ENCODE measurements around the gene CDH4. TPM values are rescaled to one million over a fixed set of nuclear protein-coding genes. Genes with fewer than 3 reads are reported as not detected.
"Not testable (repeated sequence)": the region's sequence is repeated elsewhere in the genome, so short reads cannot be mapped to it uniquely, and the experiment has no call there.

CDH4 gene
- total RNA-seq, 2 donors from 2014 or later: not detected

DNA sequence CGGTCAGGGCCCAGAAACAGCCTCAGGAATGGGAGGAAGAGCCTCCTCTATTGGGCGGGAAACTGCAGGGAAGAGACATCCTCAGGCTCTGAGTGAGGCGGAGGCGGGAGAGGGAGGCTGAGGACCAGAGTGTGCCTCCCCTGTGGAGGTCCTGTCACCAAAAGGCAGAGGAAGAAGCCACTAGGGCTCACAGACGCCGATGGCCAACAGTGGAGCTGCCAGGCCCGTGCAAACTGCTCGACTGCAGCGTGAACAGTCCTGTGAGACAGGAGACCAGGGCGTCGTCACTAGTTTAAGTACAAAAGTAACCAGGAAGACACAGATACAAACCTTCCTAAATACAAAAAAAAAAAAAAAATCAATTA, 730.9 kb downstream of the CDH4 start:
- no peaks in the 10 kb centered on the region for H3K4me1 ChIP-seq (ENCODE audit: control insufficient read depth in 1 of 2, low read depth in 2 of 2)
- DNase-seq (ENCODE audit: low spot score) (no peak), ATAC-seq (ENCODE audit: insufficient number of reproducible peaks, low FRiP score, low read depth) (no peak)
- no peaks in the 10 kb centered on the region for H3K27me3 ChIP-seq (replicated peaks; ENCODE audit: insufficient read depth)
- TF ChIP-seq, protein P1, sequence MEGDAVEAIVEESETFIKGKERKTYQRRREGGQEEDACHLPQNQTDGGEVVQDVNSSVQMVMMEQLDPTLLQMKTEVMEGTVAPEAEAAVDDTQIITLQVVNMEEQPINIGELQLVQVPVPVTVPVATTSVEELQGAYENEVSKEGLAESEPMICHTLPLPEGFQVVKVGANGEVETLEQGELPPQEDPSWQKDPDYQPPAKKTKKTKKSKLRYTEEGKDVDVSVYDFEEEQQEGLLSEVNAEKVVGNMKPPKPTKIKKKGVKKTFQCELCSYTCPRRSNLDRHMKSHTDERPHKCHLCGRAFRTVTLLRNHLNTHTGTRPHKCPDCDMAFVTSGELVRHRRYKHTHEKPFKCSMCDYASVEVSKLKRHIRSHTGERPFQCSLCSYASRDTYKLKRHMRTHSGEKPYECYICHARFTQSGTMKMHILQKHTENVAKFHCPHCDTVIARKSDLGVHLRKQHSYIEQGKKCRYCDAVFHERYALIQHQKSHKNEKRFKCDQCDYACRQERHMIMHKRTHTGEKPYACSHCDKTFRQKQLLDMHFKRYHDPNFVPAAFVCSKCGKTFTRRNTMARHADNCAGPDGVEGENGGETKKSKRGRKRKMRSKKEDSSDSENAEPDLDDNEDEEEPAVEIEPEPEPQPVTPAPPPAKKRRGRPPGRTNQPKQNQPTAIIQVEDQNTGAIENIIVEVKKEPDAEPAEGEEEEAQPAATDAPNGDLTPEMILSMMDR (IDR thresholded peaks at IDR 0.05): no peak
- H3K4me3 ChIP-seq: no peak overlapping the region
- peaks cover 8% of the 10 kb centered on the region for H3K36me3 ChIP-seq
- no peaks in the 10 kb centered on the region for H3K9me3 ChIP-seq
- H3K27ac ChIP-seq: no peak overlapping the region

DNA sequence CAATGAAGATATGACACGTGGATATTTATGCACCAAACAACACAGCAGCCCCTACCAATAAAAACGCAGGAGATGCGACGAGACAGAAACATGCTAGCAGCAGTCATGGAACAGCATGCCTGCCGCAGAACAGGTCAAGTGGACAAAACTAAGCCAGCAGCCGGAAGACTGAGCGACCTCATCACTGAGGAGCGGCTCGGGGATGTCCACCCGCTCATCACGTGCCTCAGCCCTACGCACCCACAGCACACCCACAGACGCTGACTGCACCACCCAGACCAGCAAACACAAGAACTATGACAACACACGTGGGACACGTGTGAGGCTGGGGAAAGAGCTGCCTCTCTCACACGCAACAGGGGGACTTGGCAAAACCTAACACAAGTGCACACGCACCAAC, 731.9 kb downstream of the CDH4 start:
- TF ChIP-seq, protein P1 (IDR thresholded peaks at IDR 0.05): no peak
- Histone ChIP-seq H3K9me3 (no peaks in the 10 kb centered on the region), H3K4me3 (no peak overlapping the region), H3K36me3 (peaks cover 11% of the 10 kb centered on the region), H3K4me1 (ENCODE audit: control insufficient read depth in 1 of 2, low read depth in 2 of 2) (no peaks in the 10 kb centered on the region), H3K27ac (no peak overlapping the region), H3K27me3 (replicated peaks; ENCODE audit: insufficient read depth) (no peaks in the 10 kb centered on the region)
- DNase-seq (ENCODE audit: low spot score): no peak
- ATAC-seq (ENCODE audit: insufficient number of reproducible peaks, low FRiP score, low read depth): no peak

DNA sequence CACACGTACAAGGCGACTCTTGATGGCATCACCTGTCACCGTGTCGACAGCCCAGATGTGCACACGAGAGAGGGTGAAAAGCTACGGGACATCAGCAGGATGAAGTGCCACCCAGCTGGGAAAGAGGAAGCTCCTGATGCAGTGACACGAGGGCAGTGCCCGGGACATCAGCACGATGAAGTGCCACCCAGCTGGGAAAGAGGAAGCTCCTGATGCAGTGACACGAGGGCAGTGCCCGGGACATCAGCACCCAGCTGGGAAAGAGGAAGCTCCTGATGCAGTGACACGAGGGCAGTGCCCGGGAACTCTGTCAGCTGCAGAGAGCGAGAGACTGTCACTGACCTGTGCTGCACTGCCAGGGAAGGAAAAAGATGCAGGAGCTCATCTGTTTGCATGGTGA, 732.4 kb downstream of the CDH4 start:
- ATAC-seq (ENCODE audit: insufficient number of reproducible peaks, low FRiP score, low read depth); H3K27ac ChIP-seq; H3K27me3 ChIP-seq (replicated peaks; ENCODE audit: insufficient read depth); H3K4me1 ChIP-seq (ENCODE audit: control insufficient read depth in 1 of 2, low read depth in 2 of 2); H3K9me3 ChIP-seq; H3K4me3 ChIP-seq; DNase-seq (ENCODE audit: low spot score): not testable (repeated sequence)
- peaks cover 12% of the 10 kb centered on the region for H3K36me3 ChIP-seq

DNA sequence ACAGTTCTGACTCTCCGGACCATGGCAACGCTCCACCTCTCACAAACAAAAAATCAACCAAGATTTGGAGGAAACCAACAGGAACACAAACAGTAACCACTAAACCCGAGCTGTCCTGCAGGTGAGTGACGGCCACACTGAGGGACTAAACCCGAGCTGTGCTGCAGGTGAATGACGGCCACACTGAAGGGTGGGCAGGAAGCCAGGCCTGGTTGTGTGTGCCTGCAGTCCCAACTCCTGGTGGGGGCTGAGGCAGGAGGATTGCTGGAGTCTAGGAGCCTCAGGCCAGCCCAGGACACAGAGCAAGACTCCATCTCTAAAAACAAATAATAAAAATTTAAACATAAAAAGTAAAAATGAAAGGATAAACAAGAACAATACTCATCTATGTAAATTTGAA, 733.0 kb downstream of the CDH4 start:
- H3K27ac ChIP-seq: no peak overlapping the region
- H3K9me3 ChIP-seq: no peaks in the 10 kb centered on the region
- peaks cover 15% of the 10 kb centered on the region for H3K36me3 ChIP-seq
- DNase-seq (ENCODE audit: low spot score) (no peak), ATAC-seq (ENCODE audit: insufficient number of reproducible peaks, low FRiP score, low read depth) (no peak)
- TF ChIP-seq, protein P1 (IDR thresholded peaks at IDR 0.05): no peak
- H3K4me3 ChIP-seq: no peak overlapping the region
- H3K4me1 ChIP-seq (ENCODE audit: control insufficient read depth in 1 of 2, low read depth in 2 of 2): no peaks in the 10 kb centered on the region
- H3K27me3 ChIP-seq (replicated peaks; ENCODE audit: insufficient read depth): no peaks in the 10 kb centered on the region

DNA sequence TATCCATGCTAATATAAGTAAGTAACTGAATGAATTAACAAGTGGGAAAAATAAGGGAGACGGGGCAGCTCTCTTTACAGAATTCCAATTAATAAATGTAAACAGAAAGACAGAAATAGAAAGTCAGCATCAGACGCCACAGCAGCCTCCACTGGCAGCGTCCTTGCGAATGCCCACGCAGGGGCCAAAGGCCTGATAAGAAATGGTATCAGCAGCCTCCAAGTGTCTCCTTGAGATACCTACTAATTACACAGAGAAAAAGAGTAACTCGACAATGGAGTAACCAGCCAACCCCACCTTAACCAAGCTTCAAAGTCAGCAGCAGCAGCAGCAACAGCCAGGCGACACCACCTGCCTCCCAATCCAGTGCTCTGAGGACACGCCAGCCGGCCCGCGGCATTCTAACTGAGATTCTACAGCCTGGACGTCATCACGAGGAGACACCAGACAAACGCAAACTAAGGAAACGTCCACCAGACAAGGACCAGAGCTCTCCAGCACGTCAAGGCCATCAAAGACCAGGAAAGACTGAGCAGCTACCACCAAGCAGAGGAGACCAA, 734.8 kb downstream of the CDH4 start:
- Histone ChIP-seq H3K9me3 (peaks cover 6% of the 10 kb centered on the region), H3K27ac (no peak overlapping the region), H3K4me3 (no peak overlapping the region), H3K27me3 (replicated peaks; ENCODE audit: insufficient read depth) (no peaks in the 10 kb centered on the region), H3K36me3 (peaks cover 26% of the 10 kb centered on the region), H3K4me1 (ENCODE audit: control insufficient read depth in 1 of 2, low read depth in 2 of 2) (no peaks in the 10 kb centered on the region)
- ATAC-seq (ENCODE audit: insufficient number of reproducible peaks, low FRiP score, low read depth) (no peak), DNase-seq (ENCODE audit: low spot score) (no peak)
- TF ChIP-seq, protein P1 (IDR thresholded peaks at IDR 0.05): no peak

DNA sequence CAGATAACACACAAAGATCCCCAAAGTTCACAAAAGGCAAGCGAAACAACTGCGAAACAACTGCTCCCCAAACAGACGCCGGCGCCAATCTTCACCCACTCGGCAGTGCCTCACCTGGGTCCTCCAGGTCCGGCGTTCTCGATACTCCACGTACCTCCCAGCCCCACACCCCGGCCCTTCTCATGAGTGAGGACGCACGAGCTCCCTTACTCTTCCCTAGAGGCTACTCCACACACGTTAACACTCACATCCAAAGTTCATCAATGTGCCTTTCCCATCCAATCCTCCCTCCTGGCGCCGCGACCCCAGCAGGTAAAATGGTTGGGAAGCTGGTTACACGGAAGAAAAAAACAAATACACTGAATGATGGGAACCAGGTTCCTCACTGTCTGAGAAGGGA, 736.6 kb downstream of the CDH4 start:
- Histone ChIP-seq H3K27me3 (replicated peaks; ENCODE audit: insufficient read depth) (no peaks in the 10 kb centered on the region), H3K4me3 (no peak overlapping the region), H3K27ac (no peak overlapping the region), H3K4me1 (ENCODE audit: control insufficient read depth in 1 of 2, low read depth in 2 of 2) (no peaks in the 10 kb centered on the region), H3K36me3 (peaks cover 38% of the 10 kb centered on the region), H3K9me3 (peaks cover 11% of the 10 kb centered on the region)
- TF ChIP-seq, protein P1 (IDR thresholded peaks at IDR 0.05): no peak
- DNase-seq (ENCODE audit: low spot score) (no peak), ATAC-seq (ENCODE audit: insufficient number of reproducible peaks, low FRiP score, low read depth) (no peak)
